HG02763 (cell line): ENCODE data around the gene UBALD2.
A peak's percentile ranks its signal among the peaks of the same experiment; 100 is the strongest.
"Not testable (repeated sequence)": the region's sequence is repeated elsewhere in the genome, so short reads cannot be mapped to it uniquely, and the experiment has no call there.

Experiments used
- ATAC-seq: cut with Tn5 transposase; IDR thresholded peaks from one replicate; pipeline ENCODE4 v1.9.1; 2021; ENCODE audit warnings: mild to moderate bottlenecking, moderate library complexity; ENCODE audit not compliant: unreplicated experiment

UBALD2 gene

DNA sequence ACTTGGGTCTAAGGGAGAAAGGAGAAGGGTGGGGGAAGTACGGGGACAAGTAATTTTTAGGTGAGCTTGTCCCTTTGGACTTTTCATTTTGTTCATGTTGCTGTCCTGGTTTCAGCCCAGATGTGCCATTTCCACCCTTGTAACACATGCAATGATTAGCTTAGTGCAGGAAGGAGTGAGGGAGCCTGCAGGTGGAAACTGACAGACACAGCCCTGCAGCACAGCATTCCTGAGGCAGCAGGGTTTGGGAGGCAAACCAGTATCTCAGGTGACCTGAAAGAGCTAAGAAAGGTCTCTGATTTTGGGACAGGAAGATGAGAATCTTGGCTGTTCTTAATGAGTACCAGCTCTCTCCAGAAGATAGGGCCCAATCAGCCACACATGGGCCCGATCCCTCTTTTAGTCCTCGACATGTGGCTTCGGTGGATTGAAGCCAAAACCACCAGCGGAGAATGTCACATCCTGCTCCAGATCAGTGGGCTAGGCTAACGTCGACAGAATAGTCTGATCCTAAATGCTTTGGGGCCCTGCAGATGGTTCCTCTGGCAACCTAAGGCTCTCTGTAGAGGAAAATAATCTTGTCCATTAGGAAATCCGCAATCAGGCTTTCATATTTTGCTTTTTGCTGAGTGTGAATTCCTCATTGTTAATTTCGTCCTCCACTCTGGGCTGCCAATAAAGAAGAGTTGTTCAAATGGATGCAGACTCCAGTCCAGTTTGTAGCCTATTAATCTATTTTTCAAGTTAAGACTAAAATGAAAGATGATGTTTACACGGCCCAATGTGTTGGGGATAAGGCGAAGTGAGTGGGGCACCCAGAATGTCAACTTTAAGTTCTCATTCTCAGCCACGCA, 21.1 kb upstream of the UBALD2 start:
- ATAC-seq: no peak

DNA sequence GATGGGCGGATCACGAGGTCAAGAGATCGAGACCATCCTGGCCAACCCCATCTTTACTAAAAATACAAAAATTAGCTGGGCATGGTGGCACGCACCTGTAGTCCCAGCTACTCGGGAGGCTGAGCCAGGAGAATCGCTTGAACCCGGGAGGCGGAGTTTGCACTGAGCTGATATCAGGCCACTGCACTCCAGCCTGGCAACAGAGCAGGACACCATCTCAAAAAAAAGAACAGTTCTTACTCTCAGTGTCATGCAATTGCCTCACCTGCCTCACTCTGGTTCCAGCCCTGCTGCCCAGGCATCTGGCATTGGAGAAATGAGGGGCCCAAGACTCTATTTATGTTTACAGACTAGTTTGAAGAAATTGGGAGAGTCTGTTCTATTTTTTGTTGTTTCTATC, 20.4 kb upstream of the UBALD2 start:
- not testable (repeated sequence) for ATAC-seq

DNA sequence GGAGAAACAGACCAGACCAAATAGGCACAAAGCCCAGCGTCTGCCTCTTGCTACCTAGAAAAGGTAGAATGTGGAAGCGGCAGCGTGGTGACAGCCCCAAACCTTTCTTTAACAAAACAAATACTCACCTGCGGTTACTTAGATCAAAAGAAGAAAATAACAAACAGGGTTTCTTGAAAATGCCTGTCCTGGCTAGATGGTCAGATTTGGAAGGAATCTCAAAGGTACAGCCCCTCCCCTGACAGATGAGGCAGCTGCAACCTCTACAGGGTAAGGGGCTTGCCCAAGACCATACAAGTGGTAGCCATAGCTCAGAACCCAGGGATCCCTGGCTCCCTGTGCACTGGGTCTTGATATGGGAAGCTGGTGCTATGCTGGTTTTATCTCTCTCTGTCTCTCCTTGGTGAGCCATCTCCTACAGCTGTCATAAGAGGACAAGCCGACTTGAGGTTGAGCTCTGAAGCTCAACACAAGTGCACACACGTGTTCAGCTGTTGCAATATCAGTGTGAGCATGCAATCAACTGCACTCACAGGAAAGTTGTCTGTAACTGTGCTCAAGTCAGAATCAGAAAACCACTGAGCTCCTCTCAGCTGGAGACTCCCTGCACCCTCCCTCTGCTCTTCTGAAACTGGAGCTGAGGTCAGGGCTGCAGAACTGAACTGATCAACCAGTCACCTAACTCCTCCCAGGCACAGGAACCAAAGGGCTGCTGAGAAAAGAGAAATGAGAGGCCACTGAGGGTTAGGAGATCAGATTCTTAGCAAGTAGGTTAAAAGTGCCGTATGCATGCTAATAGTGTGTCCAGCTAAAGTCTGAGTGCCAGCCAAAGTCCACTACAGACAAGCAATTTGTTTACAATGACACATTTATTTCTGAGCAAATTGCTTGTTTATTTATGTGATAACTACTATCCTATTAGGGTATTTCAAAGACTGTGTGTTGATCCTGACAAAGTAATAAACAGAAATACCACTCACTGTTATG, 18.8 kb upstream of the UBALD2 start:
- peak; percentile 92 for ATAC-seq

DNA sequence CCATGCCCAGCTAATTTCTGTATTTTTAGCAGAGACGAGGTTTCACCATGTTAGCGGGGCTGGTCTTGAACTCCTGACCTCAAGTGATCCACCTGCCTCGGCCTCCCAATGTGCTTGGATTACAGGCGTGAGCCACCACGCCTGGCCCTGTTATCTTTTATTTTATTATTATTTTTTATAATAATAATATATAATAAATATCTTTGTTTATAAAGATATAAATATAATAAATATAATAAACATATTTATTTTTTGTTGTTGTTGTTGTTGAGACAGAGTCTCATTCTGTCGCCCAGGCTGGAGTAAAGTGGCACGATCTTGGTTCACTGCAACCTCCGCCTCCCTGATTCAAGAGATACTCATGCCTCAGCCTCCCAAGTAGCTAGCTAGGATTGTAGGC, 17.8 kb upstream of the UBALD2 start:
- no peak for ATAC-seq

DNA sequence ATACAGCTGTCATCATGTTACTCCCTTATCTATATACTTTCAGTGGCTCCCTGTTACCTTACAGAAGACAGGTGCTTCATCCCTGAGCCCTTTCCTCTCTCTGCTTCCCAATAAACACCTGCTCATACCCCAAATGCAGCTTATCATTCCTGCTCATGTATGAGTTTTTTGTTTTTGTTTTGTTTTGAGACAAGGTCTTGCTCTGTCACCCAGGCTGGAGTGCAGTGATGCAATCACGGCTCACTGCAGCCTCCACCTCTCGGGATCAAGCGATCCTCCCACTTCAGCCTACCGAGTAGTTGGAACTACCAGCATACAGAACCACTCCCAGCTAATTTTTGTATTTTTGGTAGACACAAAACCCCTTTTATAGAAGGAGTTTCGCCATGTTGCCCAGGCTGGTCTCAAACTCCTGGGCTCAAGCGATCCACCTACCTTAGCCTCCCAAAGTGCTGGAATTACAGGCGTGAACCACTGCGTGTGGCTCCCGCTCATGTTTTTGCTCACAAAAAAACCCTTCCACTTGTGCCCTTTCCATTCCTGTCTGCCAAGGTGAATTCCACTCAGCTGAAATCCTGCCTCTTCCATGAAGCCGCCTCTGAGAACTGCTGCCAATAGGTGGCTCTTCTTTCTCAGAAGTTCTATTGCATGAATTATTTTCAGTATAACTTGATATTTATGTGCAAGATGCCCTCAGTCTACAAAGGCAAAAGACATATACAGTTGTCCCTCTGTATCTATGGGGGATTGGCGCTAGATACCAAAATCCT, 16.9 kb upstream of the UBALD2 start:
- ATAC-seq: no peak

DNA sequence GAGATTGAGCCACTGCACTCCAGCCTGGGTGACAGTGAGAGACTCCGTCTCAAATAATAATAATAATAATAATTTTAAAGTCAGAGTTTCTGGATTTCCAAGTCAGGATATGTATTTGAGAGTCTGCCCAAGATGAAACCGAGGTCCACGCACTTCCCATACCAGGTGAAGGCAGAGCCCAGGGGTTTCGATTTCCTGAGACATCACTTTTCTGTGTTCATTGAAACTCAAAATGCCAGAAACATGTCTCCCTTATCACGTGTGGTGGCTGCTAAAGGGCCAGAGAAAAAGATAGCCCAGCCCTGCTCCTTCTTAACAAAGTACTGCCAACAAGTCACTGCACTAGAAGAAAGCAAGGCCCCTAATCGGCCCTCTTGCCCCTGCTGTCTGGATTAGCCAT, 15.0 kb upstream of the UBALD2 start:
- ATAC-seq: no peak

DNA sequence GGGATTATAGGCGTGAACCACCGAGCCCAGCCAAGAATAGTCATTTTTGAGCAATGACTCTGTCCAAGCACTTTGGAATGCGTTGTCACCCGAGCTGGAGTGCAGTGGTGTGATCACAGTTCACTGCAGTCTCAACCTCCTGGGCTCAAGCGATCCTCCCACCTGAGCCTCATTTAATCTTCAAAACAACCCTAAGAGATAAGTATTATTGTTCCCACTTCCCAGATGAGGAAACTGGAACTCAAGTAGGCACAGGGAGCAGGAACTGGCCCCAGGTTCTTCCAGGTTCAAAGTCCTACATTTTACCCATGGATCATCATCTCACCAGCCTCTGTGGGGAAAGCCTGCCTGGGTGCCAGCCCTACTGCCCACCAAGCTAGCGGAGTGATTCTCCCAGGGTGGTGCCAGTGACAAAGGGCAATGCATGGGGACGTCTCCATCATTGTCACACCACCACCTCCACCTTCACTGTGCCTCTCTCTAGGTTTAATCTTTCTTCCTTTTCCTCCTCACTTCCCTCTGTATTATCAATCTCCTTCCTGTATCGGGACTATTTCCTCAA, 13.6 kb upstream of the UBALD2 start:
- no peak for ATAC-seq

DNA sequence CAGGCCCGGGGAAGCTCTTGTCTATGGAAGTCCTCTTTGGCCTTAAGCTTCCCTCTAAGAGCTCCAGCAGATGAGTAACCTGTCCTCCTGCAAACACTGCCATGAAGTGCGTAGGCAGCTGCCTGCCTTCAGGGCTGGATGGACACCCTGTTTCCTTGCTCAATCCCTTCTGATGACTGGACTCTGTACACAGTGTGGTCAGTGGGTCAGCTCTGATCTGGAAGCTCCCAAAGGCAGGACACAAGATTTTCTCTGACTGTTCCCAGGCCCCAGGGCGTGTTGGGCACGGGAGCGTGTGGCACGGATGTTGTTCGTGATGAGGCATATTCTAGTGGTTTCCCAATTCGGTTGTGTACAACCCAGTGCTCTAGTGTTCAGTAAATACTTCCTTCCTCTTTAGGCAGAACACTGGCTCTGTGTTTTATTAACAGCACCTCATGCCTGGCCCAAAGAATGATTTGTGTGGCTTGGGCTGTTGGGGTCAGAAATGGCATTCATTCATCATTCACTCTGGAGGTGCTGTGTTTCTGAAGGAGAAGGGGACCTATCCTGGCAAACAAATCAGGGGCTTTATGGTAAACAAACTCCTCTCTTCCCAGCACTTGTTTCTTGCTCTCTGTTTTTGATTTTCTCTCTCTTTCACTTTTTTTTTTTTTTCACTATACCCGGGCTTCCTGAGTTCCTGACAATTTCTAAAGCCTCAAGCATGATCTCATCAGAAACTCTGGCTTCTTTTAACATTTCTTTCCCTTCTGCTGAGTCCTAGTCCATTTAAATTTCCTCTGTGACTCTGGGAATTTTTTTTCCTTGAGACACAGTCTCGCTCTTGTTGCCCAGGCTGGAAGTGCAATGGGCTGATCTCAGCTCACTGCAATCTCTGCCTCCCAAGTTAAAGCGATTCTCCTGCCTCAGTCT, 12.9 kb upstream of the UBALD2 start:
- ATAC-seq: peak; percentile 57

DNA sequence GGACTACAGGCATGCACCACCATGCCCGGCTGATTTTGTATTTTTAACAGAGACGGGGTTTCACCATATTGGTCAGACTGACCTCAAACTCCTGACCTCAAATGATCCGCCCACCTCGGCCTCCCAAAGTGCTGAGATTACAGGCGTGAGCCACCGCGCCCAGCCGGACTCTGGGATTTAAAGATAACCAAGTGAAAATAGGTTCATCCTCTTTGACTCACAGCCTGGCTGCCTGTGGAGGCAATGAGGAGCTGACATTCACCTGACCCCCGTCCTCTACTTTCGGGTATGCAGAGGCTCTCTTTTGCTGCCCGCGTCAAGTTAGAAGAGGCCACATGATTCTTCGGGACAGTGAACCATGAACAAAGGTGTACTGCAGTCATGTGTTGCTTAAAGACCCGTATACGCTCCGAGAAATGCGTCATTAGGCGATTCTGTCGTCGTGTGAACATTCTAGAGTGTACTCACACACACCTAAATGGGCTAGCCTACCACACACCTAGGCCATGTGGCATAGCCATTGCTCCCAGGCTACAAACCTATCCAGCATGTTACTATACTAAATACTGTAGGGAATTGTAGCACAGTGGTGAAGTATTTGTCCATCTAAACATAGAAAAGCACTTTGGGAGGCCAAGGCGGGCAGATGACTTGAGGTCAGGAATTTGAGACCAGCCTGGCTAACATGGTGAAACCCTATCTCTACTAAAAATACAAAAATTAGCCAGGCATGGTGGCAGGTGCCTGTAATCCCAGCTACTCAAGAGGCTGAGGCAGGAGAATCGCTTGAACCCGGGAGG, 12.0 kb upstream of the UBALD2 start:
- ATAC-seq: not testable (repeated sequence)

DNA sequence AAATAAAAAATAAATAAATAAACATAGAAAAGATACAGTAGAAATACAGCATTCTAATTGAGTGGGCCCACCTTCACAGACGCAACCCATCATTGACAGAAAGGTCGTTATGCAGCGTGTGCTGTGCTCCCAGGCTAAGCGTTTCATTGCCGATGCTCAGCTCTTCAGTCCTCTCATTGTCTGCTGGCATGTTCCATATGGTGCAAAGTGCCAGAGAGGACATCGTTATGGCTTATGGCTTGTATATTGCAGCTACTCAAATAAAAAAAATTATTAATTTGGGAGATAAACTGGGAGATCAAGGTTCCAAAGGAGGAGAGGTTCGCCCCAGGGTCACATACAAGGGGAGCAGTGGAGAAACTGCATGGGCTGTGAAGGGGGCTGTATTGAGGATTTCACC, 11.3 kb upstream of the UBALD2 start:
- ATAC-seq: no peak

DNA sequence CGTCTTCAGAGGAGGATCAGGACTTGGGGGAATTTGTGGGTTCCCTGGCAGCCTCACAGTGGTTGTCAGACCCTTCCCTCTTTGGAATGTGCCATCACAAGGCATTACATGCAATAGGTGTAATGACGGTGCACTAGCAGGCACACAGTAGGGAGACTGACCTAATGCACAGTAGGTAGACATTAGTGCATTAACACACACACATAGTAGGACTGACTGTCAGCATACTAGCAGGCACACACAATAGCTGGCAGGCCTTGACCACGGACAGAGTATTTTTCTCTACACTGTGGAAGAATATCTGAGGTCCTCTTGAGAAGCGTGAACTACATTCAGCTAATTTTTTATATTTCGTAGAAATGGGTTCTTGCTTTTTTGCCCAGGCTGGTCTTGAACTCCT, 10.9 kb upstream of the UBALD2 start:
- ATAC-seq: no peak

DNA sequence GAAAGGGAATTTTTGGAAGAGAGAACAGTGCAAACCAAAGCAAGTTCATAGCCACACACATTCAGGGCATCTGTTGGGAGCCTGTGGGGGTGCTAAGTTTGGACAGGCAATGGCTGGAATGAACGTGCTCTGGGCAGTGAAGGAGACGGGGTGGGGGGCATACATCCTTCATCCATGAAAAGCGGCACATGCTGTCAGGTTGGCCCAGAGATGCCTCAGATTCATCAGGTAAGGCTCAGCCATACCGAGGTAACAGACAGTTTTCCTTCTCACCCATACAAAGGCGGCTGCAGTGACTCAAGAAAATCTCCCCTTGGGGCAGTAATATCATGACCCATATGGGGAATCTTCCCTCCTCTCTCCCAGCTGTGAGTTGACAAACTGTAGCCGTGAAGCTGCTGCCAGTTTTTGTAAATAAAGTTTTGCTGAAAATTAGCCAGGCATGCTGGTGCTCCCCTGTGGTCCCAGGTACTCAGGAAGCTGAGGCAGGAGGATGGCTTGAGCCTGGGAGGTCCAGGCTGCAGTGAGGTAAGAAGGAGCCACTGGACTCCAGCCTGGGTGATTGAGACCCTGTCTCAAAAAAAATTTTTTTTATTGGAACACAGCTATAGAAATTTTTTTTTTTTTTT, 9.2 kb upstream of the UBALD2 start:
- no peak for ATAC-seq

DNA sequence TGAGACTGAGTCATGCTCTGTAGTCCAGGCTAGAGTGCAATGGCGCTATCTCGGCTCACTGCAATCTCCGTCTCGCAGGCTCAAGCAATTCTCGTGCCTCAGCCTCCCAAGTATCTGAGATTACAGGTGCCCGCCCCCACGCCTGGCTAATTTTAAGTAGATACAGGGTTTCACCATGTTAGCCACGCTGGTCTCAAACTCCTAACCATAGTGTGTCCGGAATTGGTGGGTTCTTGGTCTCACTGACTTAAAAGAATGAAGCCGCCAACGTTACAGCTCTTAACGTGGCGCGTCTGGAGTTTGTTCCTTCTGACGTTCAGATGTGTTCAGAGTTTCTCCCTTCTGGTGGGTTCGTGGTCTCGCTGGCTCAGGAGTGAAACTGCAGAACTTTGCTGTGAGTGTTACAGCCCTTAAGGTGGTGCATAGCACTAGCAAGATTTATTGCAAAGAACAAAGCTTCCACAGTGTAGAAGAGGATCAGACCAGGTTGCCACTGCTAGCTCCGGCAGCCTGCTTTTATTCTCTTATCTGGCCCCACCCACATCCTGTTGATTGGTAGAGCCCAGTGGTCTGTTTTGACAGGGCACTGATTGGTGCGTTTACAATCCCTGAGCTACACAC, 8.6 kb upstream of the UBALD2 start:
- not testable (repeated sequence) for ATAC-seq

DNA sequence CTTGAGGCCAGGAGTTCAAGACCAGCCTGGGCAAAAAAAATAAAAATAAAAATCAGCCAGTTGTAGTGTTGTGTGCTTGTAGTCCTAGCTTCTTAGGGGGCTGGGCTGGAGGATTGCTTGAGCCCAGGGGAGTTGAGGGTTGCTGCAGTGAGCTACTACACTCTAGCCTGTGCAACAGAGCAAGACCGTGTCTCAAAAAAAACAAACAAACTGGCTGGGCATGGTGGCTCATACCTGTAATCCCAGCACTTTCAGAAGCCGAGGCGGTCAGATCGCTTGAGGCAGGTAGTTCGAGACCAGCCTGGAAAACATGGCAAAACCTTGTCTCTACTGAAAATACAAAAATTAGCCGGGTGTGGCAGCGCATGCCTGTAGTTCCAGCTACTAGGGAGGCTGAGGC, 4.9 kb upstream of the UBALD2 start:
- ATAC-seq: no peak

DNA sequence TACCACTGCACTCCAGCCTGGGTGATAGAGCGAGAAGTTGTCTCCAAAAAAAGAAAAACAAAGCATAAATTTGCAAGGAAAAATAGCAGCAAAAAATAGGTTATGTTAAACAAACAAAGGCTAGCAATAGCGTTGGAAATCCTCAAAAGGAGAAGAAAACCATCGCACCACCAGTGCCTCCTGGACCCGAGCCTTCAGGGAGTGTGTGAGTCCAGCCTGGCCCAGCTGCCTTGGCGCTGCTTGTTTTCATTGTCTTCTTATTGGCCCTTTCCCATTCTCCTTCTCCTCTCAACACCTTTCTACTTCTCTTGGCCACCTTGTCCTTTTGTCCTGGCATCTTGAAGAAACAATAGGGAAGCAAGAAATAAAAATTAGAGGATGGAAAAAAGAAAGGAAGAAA, 4.5 kb upstream of the UBALD2 start:
- no peak for ATAC-seq

DNA sequence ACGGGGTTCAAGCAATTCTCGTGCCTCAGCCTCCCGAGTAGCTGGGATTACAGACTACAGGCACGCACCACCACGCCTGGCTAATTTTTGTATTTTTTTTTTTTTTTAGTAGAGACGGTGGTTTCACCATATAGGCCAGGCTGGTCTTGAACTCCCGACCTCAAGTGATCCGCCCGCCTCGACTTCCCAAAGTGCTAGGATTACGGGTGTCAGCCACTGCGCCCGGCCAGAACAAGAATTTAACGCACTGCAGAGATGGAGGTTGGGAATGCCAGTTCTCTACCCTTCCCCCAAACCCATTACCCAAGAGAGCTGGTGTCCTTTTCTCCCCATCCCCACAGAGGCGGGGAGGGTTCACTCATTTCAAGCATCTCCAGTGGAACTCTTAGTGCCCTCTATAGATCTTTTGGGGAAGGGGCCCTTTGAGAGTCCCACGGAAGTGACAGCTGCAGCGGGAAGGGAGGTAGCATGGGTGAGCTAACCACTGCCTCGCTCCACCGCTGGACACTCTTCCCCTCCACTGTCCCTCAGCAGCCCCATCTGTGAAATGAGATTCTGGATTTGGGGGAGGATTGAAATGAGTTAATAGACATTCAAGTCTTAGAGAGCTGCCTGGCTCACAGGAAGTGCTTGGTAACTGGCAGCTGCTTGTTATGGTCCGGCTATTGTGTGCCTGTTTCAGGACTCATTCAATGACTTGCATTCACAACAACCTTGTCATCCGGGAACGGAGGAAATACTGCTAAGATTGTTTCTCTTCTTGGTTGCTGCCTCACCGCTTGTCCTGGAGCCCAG, 3.5 kb upstream of the UBALD2 start:
- ATAC-seq: no peak

DNA sequence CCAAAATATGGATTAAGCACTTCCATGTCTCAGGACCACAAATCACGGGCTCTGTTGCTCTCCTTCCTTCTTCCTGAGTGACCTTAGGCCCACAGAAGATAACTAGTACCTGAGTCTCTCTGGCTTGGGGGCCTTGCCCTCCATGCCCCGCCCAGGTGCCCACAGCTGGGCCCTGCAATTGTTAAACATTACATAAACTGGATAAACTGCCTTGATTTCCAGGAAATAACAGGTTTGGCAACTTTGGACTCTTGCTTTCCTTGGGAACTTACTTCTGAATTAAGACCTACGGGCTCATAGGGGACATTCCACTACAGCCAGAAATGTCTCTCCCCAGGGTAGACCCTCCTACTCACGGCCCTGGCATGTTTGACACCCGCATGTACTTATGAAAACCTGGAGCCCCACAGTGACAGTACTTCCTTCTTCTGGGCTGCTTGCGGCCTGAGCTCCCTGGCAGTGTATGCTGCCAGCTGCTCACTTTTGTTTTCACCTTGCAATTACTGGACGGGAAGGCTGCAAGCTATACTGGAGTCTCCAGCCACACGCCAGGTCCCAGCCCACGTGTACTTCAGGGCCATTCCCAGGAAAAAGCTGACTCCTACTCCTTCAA, 2.3 kb upstream of the UBALD2 start:
- ATAC-seq: no peak
